Measurements from ENCODE around the gene MALRD1. TPM values are rescaled to one million over a fixed set of nuclear protein-coding genes. Genes with fewer than 3 reads are reported as not detected.

MALRD1 gene
- total and polyA plus RNA-seq, 2 donors (not counting 1 experiment from before 2014, with no cell fraction given): 0.62 to 1.7 TPM

DNA sequence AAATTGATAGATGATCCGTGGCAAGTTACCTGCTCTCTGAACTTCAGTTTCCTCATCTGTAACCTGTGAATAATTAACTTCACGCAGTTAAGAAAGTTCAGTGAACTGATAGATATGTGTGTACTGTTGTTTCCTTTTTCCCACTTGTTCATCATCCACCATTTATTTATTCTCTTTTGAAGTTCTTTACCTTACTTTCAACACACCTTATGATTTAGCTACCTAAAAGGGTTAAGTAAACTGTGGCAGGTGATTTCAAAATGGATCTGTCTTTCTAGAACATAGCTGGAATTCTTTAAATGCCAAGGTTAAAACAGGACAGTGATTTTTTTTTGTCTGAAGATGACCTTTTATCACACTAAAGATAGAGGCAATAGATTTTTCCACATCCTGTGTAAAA is 27.4 kb upstream of the MALRD1 start:
- Histone ChIP-seq H3K4me3 (replicated peaks in 1 of 4; ENCODE audit: control extremely low read depth in 1 of 4, insufficient read depth in 1 of 4, low read depth in 3 of 4, low read length in 4 of 4) (no peak overlapping the region), H3K4me1 (ENCODE audit: control insufficient read depth, extremely low read depth, insufficient read depth, low read length) (no peaks in the 10 kb centered on the region), H4K20me1 (ENCODE audit: control insufficient read depth, extremely low read depth, insufficient read depth, low read length) (no peaks in the 10 kb centered on the region), H3K9me3 (ENCODE audit: control insufficient read depth, insufficient read depth, low read depth, low read length) (no peaks in the 10 kb centered on the region), H3K27ac (ENCODE audit: insufficient read depth, low read length) (no peak overlapping the region), H3K9ac (ENCODE audit: insufficient read depth, low read length) (no peak overlapping the region), H3K36me3 (ENCODE audit: control insufficient read depth, insufficient read depth, low read length) (no peaks in the 10 kb centered on the region), H3K27me3 (ENCODE audit: control insufficient read depth, insufficient read depth, low read length) (no peaks in the 10 kb centered on the region), H2AFZ (ENCODE audit: low read length) (no peak overlapping the region), H3K79me2 (ENCODE audit: control insufficient read depth, insufficient read depth, low read length) (no peaks in the 10 kb centered on the region), H3K4me2 (ENCODE audit: extremely low read depth, insufficient read depth, low read length) (no peak overlapping the region)
- DNase-seq (ENCODE audit: low read depth in 2 of 2): no peak
- TF ChIP-seq, protein P1, sequence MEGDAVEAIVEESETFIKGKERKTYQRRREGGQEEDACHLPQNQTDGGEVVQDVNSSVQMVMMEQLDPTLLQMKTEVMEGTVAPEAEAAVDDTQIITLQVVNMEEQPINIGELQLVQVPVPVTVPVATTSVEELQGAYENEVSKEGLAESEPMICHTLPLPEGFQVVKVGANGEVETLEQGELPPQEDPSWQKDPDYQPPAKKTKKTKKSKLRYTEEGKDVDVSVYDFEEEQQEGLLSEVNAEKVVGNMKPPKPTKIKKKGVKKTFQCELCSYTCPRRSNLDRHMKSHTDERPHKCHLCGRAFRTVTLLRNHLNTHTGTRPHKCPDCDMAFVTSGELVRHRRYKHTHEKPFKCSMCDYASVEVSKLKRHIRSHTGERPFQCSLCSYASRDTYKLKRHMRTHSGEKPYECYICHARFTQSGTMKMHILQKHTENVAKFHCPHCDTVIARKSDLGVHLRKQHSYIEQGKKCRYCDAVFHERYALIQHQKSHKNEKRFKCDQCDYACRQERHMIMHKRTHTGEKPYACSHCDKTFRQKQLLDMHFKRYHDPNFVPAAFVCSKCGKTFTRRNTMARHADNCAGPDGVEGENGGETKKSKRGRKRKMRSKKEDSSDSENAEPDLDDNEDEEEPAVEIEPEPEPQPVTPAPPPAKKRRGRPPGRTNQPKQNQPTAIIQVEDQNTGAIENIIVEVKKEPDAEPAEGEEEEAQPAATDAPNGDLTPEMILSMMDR (conservative IDR thresholded peaks at IDR 0.05 in 1 of 2, IDR thresholded peaks at IDR 0.05 in 1 of 2; ENCODE audit: low read depth in 1 of 2, low read length in 2 of 2): no peak
- no peak for TF ChIP-seq EZH2 (IDR thresholded peaks at IDR 0.05; ENCODE audit: low read length, missing control alignments)

DNA sequence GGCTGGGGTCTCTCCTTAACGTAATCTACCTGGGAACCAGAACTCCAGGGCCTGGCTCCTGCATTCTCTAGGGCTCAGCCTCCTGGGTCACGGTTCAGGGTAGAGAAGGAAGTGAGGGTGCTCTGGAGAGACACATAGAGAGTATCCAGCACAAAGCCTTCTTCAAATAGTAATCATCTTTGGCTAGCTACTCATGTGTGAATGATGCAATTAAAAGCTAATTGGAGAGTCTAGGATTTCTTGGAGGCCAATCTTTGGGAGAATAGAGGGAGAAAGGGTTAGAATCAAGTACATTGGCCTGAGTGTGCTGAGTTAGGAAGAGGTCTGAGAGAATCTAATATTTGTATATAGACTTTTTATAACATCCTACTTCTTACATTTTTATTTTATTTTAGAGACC is 24.0 kb upstream of the MALRD1 start:
- Histone ChIP-seq H3K79me2 (ENCODE audit: control insufficient read depth, insufficient read depth, low read length) (no peaks in the 10 kb centered on the region), H3K4me1 (ENCODE audit: control insufficient read depth, extremely low read depth, insufficient read depth, low read length) (no peaks in the 10 kb centered on the region), H3K9me3 (ENCODE audit: control insufficient read depth, insufficient read depth, low read depth, low read length) (no peaks in the 10 kb centered on the region), H3K27ac (ENCODE audit: insufficient read depth, low read length) (no peak overlapping the region), H3K9ac (ENCODE audit: insufficient read depth, low read length) (no peak overlapping the region), H2AFZ (ENCODE audit: low read length) (no peak overlapping the region), H3K4me3 (replicated peaks in 1 of 4; ENCODE audit: control extremely low read depth in 1 of 4, insufficient read depth in 1 of 4, low read depth in 3 of 4, low read length in 4 of 4) (no peak overlapping the region), H3K36me3 (ENCODE audit: control insufficient read depth, insufficient read depth, low read length) (no peaks in the 10 kb centered on the region), H3K4me2 (ENCODE audit: extremely low read depth, insufficient read depth, low read length) (no peak overlapping the region), H3K27me3 (ENCODE audit: control insufficient read depth, insufficient read depth, low read length) (no peaks in the 10 kb centered on the region), H4K20me1 (ENCODE audit: control insufficient read depth, extremely low read depth, insufficient read depth, low read length) (no peaks in the 10 kb centered on the region)
- TF ChIP-seq, protein P1 (conservative IDR thresholded peaks at IDR 0.05 in 1 of 2, IDR thresholded peaks at IDR 0.05 in 1 of 2; ENCODE audit: low read depth in 1 of 2, low read length in 2 of 2): no peak
- TF ChIP-seq EZH2 (IDR thresholded peaks at IDR 0.05; ENCODE audit: low read length, missing control alignments): no peak
- DNase-seq (ENCODE audit: low read depth in 2 of 2): no peak

DNA sequence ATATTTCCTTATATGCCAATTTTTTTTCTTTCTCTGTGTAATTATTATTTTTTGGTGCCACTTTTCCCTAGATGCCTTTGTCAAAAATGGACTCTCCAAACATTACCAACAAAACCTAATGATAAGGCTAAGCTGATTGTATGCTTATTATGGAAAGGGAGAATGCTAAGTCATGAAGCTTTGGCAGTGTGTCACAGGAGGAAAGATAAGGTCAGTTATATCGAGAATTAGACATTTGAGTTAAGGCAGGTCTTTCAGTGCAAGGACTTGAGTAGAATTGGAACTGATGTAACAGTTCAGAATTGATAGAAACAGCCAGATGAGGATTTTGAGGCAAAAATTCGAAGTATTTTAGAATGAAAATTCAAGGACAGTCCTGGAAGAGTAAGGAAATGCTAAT is 16.8 kb upstream of the MALRD1 start:
- Histone ChIP-seq H3K27ac (ENCODE audit: insufficient read depth, low read length) (no peak overlapping the region), H3K4me1 (ENCODE audit: control insufficient read depth, extremely low read depth, insufficient read depth, low read length) (no peaks in the 10 kb centered on the region), H3K79me2 (ENCODE audit: control insufficient read depth, insufficient read depth, low read length) (no peaks in the 10 kb centered on the region), H3K9me3 (ENCODE audit: control insufficient read depth, insufficient read depth, low read depth, low read length) (no peaks in the 10 kb centered on the region), H4K20me1 (ENCODE audit: control insufficient read depth, extremely low read depth, insufficient read depth, low read length) (no peaks in the 10 kb centered on the region), H3K27me3 (ENCODE audit: control insufficient read depth, insufficient read depth, low read length) (no peaks in the 10 kb centered on the region), H2AFZ (ENCODE audit: low read length) (no peak overlapping the region), H3K4me2 (ENCODE audit: extremely low read depth, insufficient read depth, low read length) (no peak overlapping the region), H3K4me3 (replicated peaks in 1 of 4; ENCODE audit: control extremely low read depth in 1 of 4, insufficient read depth in 1 of 4, low read depth in 3 of 4, low read length in 4 of 4) (no peak overlapping the region), H3K36me3 (ENCODE audit: control insufficient read depth, insufficient read depth, low read length) (no peaks in the 10 kb centered on the region), H3K9ac (ENCODE audit: insufficient read depth, low read length) (no peak overlapping the region)
- TF ChIP-seq, protein P1 (conservative IDR thresholded peaks at IDR 0.05 in 1 of 2, IDR thresholded peaks at IDR 0.05 in 1 of 2; ENCODE audit: low read depth in 1 of 2, low read length in 2 of 2): no peak
- no peak for TF ChIP-seq EZH2 (IDR thresholded peaks at IDR 0.05; ENCODE audit: low read length, missing control alignments)
- DNase-seq (ENCODE audit: low read depth in 2 of 2): no peak

Measured in fibroblast of lung (primary cell).